Measurements from ENCODE around the gene CYP27A1. TPM values are rescaled to one million over a fixed set of nuclear protein-coding genes. Genes with fewer than 3 reads are reported as not detected.
A peak's percentile ranks its signal among the peaks of the same experiment; 100 is the strongest.

CYP27A1 gene
- total RNA-seq, 1 donor from 2014 or later = 6.7 TPM

DNA sequence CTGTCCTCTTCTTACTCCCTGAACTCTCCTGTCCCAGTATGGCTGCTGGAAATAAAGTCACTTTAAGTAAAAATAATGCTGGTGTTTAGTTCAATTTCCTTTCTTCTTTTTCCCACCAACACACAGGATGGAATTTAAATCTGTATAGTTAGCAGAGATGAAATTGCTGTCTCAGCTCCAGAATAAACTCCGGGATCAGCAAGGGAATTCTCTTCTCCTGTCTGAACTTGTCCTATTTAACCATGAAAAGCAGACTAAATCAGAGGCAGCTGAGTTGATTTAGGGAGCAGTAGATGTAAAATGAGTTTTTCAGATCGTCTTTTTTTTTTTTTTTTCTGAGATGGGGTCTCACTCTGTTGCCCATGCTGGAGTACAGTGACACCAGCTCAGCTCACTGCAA is 45.4 kb upstream of the CYP27A1 start:
- no peak for DNase-seq
- no peak overlapping the region for H3K4me3 ChIP-seq
- no peaks in the 10 kb centered on the region for H3K9me3 ChIP-seq (replicated peaks)
- TF ChIP-seq, protein P1, sequence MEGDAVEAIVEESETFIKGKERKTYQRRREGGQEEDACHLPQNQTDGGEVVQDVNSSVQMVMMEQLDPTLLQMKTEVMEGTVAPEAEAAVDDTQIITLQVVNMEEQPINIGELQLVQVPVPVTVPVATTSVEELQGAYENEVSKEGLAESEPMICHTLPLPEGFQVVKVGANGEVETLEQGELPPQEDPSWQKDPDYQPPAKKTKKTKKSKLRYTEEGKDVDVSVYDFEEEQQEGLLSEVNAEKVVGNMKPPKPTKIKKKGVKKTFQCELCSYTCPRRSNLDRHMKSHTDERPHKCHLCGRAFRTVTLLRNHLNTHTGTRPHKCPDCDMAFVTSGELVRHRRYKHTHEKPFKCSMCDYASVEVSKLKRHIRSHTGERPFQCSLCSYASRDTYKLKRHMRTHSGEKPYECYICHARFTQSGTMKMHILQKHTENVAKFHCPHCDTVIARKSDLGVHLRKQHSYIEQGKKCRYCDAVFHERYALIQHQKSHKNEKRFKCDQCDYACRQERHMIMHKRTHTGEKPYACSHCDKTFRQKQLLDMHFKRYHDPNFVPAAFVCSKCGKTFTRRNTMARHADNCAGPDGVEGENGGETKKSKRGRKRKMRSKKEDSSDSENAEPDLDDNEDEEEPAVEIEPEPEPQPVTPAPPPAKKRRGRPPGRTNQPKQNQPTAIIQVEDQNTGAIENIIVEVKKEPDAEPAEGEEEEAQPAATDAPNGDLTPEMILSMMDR (IDR thresholded peaks at IDR 0.05; ENCODE audit: borderline replicate concordance) = no peak
- intact Hi-C loops (cut with micrococcal nuclease) = loop anchor here (10.0 kb wide), 1 partner anchor 98 kb away; the partner anchor contains the start of gene PRKAG3
- peaks cover 21% of the 10 kb centered on the region for H3K4me1 ChIP-seq
- peaks cover 40% of the 10 kb centered on the region for H3K36me3 ChIP-seq
- no peak overlapping the region for H3K27ac ChIP-seq (replicated peaks)
- no peaks in the 10 kb centered on the region for H3K27me3 ChIP-seq (ENCODE audit: low read depth)

DNA sequence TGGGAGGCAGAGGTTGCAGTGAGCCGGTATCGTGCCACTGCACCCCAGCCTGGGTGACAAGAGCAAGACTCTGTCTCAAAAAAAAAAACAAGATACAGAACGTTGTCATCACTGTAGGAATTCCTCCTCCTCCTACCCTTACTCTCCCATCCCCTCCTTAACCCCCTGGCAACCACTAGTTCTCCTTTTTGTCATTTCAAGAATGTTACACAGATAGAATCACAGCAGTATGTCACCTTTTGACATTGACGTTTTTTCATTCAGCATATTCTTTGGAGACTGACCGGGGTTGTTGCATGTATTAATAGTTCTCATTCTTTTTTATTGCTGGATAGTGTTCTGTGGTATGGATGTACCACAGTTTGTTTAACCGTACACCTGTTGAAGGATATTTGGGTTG is 38.9 kb upstream of the CYP27A1 start:
- intact Hi-C loops (cut with micrococcal nuclease) = no loop called here
- TF ChIP-seq, protein P1 (IDR thresholded peaks at IDR 0.05; ENCODE audit: borderline replicate concordance) = no peak
- DNase-seq = no peak
- H3K27me3 ChIP-seq (ENCODE audit: low read depth) = no peaks in the 10 kb centered on the region
- H3K9me3 ChIP-seq (replicated peaks) = no peaks in the 10 kb centered on the region
- no peak overlapping the region for H3K4me3 ChIP-seq
- H3K36me3 ChIP-seq = peaks cover 57% of the 10 kb centered on the region
- no peak overlapping the region for H3K27ac ChIP-seq (replicated peaks)
- peaks cover 28% of the 10 kb centered on the region for H3K4me1 ChIP-seq

DNA sequence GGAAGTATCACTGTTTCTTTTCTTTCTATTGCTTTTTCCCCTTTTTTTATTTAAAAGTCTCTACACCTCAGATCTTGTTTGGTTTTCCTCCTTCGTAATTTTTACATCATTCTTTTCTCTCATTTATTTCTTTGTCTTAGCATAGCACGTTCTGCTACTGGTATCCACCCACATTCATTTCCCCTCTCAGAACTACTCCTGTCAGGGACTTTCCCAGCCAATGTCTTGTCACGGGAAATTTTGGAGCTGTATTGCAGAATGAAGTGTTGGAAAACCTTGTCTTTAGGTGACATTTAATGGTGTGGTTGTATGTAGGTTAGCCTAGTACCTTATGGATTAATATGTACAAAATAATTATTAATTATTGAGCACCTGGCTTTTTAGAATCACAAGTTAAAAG is 37.3 kb upstream of the CYP27A1 start:
- Histone ChIP-seq H3K9me3 (replicated peaks) (no peaks in the 10 kb centered on the region), H3K27me3 (ENCODE audit: low read depth) (no peaks in the 10 kb centered on the region), H3K36me3 (peaks cover 58% of the 10 kb centered on the region), H3K4me3 (no peak overlapping the region), H3K27ac (replicated peaks) (peak overlapping the region; percentile 76), H3K4me1 (peaks cover 28% of the 10 kb centered on the region)
- intact Hi-C loops (cut with micrococcal nuclease) = no loop called here
- DNase-seq = no peak
- TF ChIP-seq, protein P1 (IDR thresholded peaks at IDR 0.05; ENCODE audit: borderline replicate concordance) = no peak

DNA sequence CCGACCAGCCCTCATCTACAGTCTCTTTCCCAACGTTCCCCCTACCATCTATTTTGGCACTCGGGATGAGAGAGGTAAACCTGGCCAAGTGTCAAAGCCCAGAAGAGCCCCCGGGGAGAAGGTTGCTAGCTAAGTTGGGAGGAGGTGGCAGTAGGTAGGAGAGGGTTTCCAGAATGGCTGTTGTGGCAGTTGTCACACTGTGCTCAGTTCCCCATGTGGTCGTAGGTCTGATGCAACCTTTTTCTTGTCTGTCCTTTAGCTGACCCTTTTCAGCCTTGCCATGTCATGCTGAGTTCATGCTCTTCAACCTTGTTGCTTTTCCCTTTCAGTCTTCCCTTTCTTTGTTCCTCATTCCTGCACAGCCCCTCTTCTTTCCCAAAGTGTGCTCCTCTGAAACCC is 36.8 kb upstream of the CYP27A1 start:
- Histone ChIP-seq H3K27ac (replicated peaks) (peak overlapping the region; percentile 76), H3K4me1 (peaks cover 28% of the 10 kb centered on the region), H3K27me3 (ENCODE audit: low read depth) (no peaks in the 10 kb centered on the region), H3K36me3 (peaks cover 58% of the 10 kb centered on the region), H3K4me3 (no peak overlapping the region), H3K9me3 (replicated peaks) (no peaks in the 10 kb centered on the region)
- TF ChIP-seq, protein P1 (IDR thresholded peaks at IDR 0.05; ENCODE audit: borderline replicate concordance) = no peak
- intact Hi-C loops (cut with micrococcal nuclease) = no loop called here
- no peak for DNase-seq

DNA sequence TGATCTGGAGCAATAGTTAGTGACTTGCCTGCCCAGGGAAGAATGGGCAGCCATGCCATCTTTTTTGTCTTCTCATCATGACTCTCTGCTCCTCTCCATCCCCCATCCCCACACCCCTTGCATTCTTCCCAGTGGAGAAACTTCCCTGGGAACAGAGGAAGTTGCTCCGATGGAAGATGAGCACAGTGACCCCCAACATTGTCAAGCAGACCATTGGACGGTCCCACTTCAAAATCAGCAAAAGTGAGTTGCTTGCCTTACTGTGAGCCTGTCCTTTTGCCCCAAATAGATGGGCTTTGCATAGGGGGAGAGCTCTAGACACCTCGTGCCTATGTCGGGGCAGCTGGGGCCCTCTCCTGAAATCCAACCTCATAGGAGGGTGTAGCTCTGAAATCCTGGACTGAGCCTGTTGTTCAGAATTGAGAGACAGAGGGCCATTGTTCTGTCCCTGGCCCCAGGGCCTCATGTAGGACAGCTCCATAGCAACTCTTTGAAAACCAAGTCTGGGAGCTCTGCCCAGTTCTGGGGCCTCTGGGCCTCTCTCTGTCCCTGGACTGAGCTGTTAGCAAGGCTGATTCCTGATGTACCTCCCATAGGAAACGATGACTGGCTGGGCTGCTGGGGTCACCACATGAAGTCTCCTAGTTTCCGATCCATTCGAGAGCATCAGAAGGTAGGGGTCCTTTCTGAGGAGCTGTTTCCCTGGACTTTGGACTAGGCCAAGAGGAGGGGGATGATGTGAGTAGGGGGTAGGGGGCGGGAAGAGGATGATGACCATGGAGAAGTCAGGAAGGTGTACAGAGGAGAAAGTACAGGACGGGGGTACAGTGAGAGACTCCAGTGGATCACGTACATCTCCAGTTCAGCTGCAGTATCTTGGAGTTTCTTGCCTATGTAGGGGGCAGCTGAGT is 36.1 kb upstream of the CYP27A1 start:
- TF ChIP-seq, protein P1 (IDR thresholded peaks at IDR 0.05; ENCODE audit: borderline replicate concordance) = no peak
- H3K36me3 ChIP-seq = peaks cover 58% of the 10 kb centered on the region
- H3K27me3 ChIP-seq (ENCODE audit: low read depth) = no peaks in the 10 kb centered on the region
- DNase-seq = peak; percentile 81
- H3K4me3 ChIP-seq = no peak overlapping the region
- H3K9me3 ChIP-seq (replicated peaks) = no peaks in the 10 kb centered on the region
- peak overlapping the region; percentile 76 for H3K27ac ChIP-seq (replicated peaks)
- intact Hi-C loops (cut with micrococcal nuclease) = no loop called here
- H3K4me1 ChIP-seq = peaks cover 28% of the 10 kb centered on the region
